Stimulated activated CD8-positive, alpha-beta memory T cell treated with anti-CD3 and anti-CD28 coated beads, Interleukin-12 subunit alpha, Interleukin-12 subunit beta, amount 100 ng/mL, for 1 hour (primary cell): Measurements from ENCODE around the gene AMN.
A peak's percentile ranks its signal among the peaks of the same experiment; 100 is the strongest.
"Not testable (repeated sequence)": the region's sequence is repeated elsewhere in the genome, so short reads cannot be mapped to it uniquely, and the experiment has no call there.

ENCODE experiments used
- DNase-seq: peaks from one replicate; pipeline ENCODE4 v3.0.0-alpha.2; 2020; ENCODE audit warnings: low read depth

The AMN gene

DNA sequence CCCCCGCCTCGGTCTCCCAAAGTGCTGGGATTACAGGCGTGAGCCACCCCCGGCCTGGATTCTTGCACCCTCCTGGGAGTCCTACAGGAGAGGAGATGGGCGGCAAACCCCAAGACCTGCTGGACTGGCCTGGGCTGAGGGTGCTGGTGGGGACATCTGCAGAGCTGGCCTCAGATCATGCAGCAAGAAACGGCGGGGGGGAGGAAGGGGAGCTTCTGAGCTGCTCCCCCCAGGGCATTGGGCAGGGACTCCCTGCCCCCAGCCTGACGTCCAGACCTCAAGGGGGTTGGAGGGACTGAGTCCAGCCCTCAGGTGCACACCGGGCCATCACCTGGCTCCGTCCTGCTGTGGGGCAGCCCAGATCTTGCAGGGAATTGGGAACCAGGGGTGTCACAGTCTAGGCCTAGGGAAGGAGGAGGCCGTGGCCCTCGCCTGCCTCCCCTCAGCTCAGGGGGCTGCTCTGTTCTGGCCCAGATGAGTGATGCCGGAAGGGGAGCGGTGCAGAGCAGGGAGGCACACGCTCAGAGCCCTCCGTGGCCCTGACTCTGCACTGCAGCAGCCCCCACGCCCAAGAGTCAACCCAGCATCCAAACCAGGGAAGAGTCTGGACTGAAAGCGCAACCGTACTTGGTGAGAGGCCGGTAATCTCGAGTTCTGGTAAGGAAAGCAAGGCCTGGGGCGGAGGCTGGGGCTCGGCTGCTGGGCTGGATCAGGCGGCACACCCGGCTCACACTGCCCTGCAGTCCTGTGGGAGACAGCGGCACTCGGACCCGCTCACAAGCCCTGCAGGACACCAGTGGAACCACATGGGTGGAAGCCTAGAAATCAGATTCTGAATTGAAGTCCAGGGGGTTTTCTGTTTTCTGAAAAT lies 8.9 kb upstream of the AMN start:
- DNase-seq, result no peak

GRCh38 chr14:102914474-102915291 lies 7.8 kb upstream of the AMN start:
- DNase-seq, result no peak

DNA sequence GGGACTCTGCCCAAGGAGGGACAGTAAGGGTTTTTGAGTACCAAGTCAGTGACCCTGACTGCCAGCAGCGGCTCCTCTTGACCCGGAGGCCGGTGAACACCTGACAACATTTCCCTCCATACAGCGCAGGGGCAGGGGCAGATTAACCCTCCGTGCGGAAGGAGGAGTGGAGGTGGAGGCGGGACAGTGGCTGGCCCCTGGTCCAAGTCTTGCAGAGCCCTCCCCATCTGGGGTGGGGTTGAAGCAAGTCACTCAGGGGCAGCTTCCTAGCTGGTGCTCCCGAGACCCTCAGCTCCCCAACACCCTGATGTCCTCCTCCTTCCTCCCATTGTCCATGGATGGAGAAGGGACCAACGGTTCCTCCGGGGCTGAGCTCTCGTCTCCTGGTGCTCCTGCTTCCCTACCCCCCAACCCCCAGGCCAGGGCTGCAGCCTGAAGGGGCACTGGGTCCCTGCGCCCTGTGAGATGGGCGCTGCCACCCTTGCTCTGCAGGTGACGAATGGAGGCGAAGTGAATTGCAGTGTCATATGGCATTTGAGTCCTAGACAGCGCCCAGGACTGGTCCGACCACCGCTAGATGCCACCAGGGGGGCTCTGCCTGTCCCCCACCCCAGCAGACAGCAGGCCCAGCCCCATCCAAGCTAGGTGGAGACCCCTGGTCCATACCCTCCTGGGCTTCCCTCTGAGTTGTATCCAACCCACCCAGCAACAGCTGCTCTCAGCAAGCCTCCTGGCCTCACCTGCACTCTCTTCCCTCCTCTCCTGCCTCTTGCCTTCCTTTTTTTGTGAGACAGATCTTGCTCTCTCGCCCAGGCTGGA lies 7.0 kb upstream of the AMN start:
- no peak for DNase-seq

GRCh38 chr14:102916347-102917055 lies 6.0 kb upstream of the AMN start:
- no peak for DNase-seq

DNA sequence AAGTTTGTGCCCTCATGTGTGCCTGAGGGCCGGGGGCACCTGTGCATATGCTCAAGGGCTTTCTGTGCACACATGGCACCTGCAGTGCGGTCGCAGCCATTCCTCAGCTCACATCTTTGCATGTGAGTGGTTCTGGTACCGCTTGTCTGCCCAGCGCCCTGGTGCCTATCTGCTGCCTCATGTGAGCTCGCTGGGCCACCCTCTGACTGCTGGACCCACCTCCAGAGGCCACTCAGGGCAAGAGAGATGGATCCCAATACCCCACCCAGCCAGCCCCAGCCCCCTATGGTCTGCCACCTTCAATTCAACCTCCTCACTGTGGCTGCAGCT lies 5.4 kb upstream of the AMN start:
- DNase-seq, result no peak

DNA sequence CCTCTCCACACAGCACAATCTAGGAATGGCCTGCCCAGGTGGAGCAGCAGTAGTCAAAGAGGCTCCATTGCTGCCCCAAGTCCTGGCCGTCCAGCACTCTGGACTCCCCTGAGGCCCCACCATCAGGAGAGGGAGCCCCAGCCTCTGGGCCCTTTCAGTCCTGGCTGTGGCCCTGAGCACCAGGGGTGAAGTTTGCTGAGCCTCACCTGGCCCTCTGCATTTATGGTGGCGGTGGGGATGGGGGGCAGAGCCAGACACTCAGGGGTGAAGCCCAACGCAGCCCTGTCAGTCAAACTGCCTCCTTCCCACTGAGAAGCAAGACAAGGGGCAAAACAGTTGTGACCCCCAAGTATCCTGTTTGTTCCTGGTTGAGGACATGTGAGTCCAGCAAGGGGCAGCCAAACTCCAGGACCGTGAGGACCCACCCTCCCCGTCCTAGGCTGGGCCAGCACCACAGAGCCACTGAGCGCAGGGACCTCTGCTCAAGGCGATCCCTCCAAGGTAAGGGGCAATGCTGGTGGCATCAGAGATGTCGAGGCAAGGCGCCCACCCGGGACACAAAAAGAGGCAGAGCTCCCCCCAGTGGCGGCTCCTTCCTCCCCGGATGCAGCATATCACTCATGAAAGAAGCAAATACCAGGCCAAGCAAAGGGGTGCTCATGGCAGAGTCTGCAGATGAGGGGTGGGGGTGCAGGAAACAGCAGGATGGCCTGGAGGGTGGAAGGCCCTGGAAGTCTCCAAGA lies 4.8 kb upstream of the AMN start:
- DNase-seq, result peak; percentile 36

- DNase-seq, result no peak
Observed at GRCh38 chr14:102918438-102918837, 4.0 kb upstream of the AMN start.

- no peak for DNase-seq
Observed at GRCh38 chr14:102920273-102920997, 2.0 kb upstream of the AMN start.

DNA sequence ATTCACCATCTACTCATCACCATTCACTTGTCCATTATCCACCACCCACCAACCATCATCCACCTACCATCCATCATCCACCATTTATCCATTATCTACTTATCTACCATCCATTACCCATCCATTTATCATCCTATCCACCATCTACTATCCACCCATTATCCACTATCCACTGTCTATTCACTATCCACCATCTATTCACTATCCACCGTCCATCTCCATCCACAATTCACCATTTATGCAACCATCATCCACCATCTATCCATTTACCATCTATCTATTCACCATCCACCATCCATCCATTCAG lies 1.5 kb upstream of the AMN start:
- no peak for DNase-seq

DNA sequence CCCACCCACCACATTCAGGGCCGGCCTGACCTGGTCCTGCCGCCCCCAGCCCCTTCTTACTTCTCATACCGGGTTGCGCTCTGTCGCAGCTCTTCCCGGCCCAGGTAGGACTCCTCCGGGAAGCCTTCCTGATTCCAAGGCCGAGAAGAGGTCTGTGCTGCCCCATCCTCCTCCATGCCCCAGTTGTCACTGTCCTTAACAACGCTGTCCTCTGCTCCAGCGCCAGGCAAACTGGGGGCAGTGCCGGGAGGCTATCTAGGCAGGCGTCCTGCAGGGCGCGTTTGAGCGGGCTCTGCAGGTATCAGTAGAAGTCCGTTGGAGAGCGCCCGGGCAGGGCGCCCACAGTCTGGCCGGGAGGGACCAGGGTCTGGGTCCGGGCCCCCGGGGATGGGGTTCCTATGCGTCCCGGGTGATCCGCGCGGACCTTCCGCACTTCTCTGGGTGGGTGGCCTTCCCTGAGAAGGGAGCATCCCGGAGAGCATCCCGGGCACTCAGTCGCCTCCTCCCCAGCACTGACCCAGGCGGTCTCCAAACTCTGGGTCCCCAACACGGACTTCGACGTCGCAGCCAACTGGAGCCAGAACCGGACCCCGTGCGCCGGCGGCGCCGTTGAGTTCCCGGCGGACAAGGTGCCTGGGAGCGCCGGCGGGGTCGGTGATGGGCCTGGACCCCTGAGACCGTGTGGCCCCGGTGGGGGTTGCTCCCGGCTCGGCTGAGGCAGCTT lies 900 bp downstream of the AMN start:
- no peak for DNase-seq

- no peak for DNase-seq
Observed at GRCh38 chr14:102923925-102924486, 1.5 kb downstream of the AMN start.

DNA sequence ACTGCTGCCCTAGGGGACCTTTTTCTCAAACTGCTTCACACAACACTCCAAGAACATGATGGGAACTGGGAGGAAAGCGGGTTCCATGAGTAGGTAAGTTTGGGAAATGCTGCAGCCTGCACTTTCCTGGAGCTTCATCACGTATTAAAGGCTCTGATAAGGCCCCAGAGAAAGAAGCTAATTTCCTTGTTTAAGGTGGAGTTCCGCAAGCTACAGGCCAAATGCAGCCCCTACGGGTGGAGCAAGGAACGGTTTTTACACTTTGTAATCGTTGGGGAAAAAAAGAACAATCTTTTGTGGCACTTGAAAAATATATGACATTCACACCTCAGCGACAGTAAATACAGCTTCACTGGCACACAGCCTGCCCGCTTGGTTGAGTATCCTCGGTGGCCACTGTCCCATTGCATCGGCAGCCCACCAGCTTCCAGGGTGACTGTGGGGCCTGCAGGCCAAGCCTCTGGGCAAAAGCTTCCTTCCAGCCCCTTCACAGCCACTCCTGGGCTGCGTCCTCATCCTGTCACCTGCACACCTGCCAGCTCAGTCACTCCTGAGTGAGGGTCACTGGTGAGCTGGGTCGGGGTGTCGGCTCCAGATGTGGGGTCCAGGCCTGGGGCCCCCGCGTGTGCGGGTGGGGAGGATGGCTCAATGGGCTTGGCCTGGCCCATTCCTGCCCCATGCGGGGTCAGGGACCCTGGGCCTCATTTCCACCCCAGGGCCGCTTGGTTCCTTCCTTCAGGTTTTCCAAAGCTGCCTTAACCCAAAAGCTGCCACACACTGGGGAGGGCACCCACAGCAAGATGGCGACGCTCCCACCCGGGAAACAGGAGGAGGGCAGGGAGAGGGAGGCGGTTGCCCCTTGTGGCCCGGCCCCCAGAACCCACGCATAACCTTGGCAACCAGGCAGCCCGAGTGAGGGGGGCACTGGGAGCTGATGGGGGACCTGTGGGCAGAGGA lies 2.4 kb downstream of the AMN start:
- DNase-seq, result no peak

DNA sequence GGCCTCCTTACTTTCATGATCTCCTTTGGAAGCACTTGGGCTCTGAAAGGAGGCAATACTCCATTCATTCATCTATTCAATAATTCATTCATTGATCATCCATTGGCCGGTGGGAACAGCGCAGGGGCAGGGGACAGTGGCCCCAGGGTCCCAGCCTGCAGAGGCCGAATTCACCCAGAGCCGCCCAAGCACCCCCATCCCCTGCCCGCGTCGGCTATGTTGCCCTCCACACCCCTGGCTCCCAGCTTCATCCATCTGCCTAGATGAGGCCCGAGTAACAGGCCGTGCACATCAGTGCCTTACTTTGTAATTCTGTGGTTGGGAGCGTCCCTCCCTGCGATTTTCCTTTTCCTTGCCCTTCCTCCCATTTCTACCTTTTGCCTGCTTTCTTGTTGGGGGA lies 3.2 kb downstream of the AMN start:
- no peak for DNase-seq

GRCh38 chr14:102926104-102926503 lies 3.6 kb downstream of the AMN start:
- DNase-seq, result no peak

DNA sequence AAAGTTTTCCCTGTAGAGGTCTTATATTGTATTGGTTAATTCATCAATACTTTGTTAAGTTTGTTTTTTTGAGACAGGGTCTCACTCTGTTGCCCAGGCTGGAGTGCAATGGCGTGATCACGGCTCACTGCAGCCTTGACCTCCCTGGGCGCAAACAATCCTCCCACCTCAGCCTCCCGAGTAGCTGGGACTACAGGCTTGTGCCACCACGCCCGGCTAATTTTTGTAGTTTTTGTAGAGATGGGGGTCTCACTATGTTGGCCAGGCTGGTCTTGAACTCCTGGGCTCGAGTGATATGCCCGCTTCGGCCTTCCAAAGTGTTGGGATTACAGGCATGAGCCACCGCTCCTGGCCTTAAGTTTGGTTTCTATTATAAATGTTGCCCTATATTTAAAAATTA lies 4.4 kb downstream of the AMN start:
- not testable (repeated sequence) for DNase-seq

- DNase-seq, result no peak
Observed at GRCh38 chr14:102927346-102927877, 4.9 kb downstream of the AMN start.

DNA sequence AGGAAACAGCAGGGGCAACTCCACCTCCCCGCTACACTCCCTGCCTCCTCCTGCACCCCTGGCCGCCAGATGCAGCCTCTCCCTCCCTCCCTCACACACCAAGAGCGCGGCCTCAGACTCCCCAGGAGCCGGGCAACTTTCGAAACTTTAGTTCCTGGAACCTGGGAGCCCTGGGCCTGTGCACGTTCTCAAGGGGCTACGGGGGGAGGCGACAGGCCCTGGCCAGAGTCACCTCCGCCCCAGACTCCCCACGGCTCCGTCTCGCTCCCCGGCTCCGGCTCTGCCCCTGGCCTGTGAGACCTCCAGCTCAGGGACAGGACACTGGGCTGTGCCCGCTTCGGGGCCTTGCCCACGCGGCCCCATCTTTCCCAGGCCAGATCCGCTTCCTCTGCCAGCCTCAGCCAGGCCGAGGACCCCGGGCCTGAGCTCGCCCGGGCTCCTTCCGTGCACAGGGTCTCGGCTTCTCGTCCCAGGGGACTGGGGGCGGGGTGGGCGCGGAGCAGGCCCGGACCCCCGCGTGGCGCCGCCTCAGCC lies 5.5 kb downstream of the AMN start:
- no peak for DNase-seq
